SK-N-SH treated with all-trans-retinoic acid at 6 μM for 48 hours (cell line): ENCODE measurements around the gene SCAMP1.

ENCODE experiments used
- GLIS3 ChIP-seq: fragments of 250-450 bp; sonication (Bioruptor Pico); IDR thresholded peaks from 2 replicates; pipeline ENCODE4 v1.5.0; 2020; ENCODE audit warnings: mild to moderate bottlenecking, moderate library complexity
- PPARA ChIP-seq: fragments of 250-450 bp; sonication (Bioruptor Pico); IDR thresholded peaks from 2 replicates; pipeline ENCODE4 v1.5.0; 2020; ENCODE audit warnings: mild to moderate bottlenecking, borderline replicate concordance
- RARB ChIP-seq: fragments of 250-450 bp; sonication (Bioruptor Pico); IDR thresholded peaks from 2 replicates; pipeline ENCODE4 v1.8.0; 2021; ENCODE audit warnings: mild to moderate bottlenecking, moderate library complexity
- ZFP3 ChIP-seq: fragments of 250-450 bp; sonication (Bioruptor Pico); IDR thresholded peaks from 2 replicates; pipeline ENCODE4 v1.5.0; 2020; ENCODE audit warnings: mild to moderate bottlenecking, moderate library complexity
- TF ChIP-seq, protein P1 (sequence below): fragments of 250-450 bp; sonication (Bioruptor Pico); IDR thresholded peaks from 2 replicates; pipeline ENCODE4 v1.5.0; 2020; ENCODE audit warnings: mild to moderate bottlenecking, moderate library complexity

GRCh38 chr5:78522476-78523260 is 162.3 kb downstream of the SCAMP1 start:
- TF ChIP-seq, protein P1, sequence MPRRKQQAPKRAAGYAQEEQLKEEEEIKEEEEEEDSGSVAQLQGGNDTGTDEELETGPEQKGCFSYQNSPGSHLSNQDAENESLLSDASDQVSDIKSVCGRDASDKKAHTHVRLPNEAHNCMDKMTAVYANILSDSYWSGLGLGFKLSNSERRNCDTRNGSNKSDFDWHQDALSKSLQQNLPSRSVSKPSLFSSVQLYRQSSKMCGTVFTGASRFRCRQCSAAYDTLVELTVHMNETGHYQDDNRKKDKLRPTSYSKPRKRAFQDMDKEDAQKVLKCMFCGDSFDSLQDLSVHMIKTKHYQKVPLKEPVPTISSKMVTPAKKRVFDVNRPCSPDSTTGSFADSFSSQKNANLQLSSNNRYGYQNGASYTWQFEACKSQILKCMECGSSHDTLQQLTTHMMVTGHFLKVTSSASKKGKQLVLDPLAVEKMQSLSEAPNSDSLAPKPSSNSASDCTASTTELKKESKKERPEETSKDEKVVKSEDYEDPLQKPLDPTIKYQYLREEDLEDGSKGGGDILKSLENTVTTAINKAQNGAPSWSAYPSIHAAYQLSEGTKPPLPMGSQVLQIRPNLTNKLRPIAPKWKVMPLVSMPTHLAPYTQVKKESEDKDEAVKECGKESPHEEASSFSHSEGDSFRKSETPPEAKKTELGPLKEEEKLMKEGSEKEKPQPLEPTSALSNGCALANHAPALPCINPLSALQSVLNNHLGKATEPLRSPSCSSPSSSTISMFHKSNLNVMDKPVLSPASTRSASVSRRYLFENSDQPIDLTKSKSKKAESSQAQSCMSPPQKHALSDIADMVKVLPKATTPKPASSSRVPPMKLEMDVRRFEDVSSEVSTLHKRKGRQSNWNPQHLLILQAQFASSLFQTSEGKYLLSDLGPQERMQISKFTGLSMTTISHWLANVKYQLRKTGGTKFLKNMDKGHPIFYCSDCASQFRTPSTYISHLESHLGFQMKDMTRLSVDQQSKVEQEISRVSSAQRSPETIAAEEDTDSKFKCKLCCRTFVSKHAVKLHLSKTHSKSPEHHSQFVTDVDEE (CRISPR knock-in tag), result no peak
- TF ChIP-seq ZFP3 (no peak), GLIS3 (CRISPR knock-in tag) (no peak), RARB (CRISPR knock-in tag) (no peak), PPARA (CRISPR knock-in tag) (no peak)
